ENCODE measurements around the gene TANGO6.

TANGO6 gene

GRCh38 chr16:69107316-69107962, 264.1 kb downstream of the TANGO6 start:
- TF ChIP-seq CTCF (conservative IDR thresholded peaks at IDR 0.05; ENCODE audit: control insufficient read depth, insufficient read depth, low read depth, low read length), result no peak
- H3K4me3 ChIP-seq (ENCODE audit: control insufficient read depth, low read depth, low read length), result no peak overlapping the region
- DNase-seq (ENCODE audit: low read depth), result peak; percentile 27

GRCh38 chr16:69108064-69108904, 265.0 kb downstream of the TANGO6 start:
- no peak for TF ChIP-seq CTCF (conservative IDR thresholded peaks at IDR 0.05; ENCODE audit: control insufficient read depth, insufficient read depth, low read depth, low read length)
- no peak overlapping the region for H3K4me3 ChIP-seq (ENCODE audit: control insufficient read depth, low read depth, low read length)
- no peak for DNase-seq (ENCODE audit: low read depth)

GRCh38 chr16:69108905-69109252, 265.5 kb downstream of the TANGO6 start:
- H3K4me3 ChIP-seq (ENCODE audit: control insufficient read depth, low read depth, low read length), result no peak overlapping the region
- no peak for DNase-seq (ENCODE audit: low read depth)
- no peak for TF ChIP-seq CTCF (conservative IDR thresholded peaks at IDR 0.05; ENCODE audit: control insufficient read depth, insufficient read depth, low read depth, low read length)

GRCh38 chr16:69109486-69110270, 266.3 kb downstream of the TANGO6 start:
- TF ChIP-seq CTCF (conservative IDR thresholded peaks at IDR 0.05; ENCODE audit: control insufficient read depth, insufficient read depth, low read depth, low read length), result no peak
- no peak for DNase-seq (ENCODE audit: low read depth)
- H3K4me3 ChIP-seq (ENCODE audit: control insufficient read depth, low read depth, low read length), result no peak overlapping the region

- no peak overlapping the region for H3K4me3 ChIP-seq (ENCODE audit: control insufficient read depth, low read depth, low read length)
- DNase-seq (ENCODE audit: low read depth), result no peak
- no peak for TF ChIP-seq CTCF (conservative IDR thresholded peaks at IDR 0.05; ENCODE audit: control insufficient read depth, insufficient read depth, low read depth, low read length)
Observed at GRCh38 chr16:69110406-69110805, 267.1 kb downstream of the TANGO6 start.

- no peak for TF ChIP-seq CTCF (conservative IDR thresholded peaks at IDR 0.05; ENCODE audit: control insufficient read depth, insufficient read depth, low read depth, low read length)
Observed at GRCh38 chr16:69111216-69111875, 268.0 kb downstream of the TANGO6 start.

More at GRCh38 chr16:69111216-69111875, 268.0 kb downstream of the TANGO6 start:
- no peak for DNase-seq (ENCODE audit: low read depth)
- H3K4me3 ChIP-seq (ENCODE audit: control insufficient read depth, low read depth, low read length), result no peak overlapping the region
